ENCODE data around the gene DCTN3. TPM values are rescaled to one million over a fixed set of nuclear protein-coding genes. Genes with fewer than 3 reads are reported as not detected.

Gene DCTN3
- total RNA-seq = 98.2 and 136 TPM in 2 replicates

GRCh38 chr9:34620061-34620994 is at the start of gene DCTN3:
Gene DCTN3, minus strand, starts transcription at chr9:34620495. Its CDS starts 31 bp downstream, at chr9:34620464.

GRCh38 chr9:34662526-34663302 is 42.4 kb upstream of the DCTN3 start, which contains the start of gene CCL27:
Gene CCL27, minus strand, starts transcription at chr9:34662657. Its CDS starts 24 bp downstream, at chr9:34662633.

DNA sequence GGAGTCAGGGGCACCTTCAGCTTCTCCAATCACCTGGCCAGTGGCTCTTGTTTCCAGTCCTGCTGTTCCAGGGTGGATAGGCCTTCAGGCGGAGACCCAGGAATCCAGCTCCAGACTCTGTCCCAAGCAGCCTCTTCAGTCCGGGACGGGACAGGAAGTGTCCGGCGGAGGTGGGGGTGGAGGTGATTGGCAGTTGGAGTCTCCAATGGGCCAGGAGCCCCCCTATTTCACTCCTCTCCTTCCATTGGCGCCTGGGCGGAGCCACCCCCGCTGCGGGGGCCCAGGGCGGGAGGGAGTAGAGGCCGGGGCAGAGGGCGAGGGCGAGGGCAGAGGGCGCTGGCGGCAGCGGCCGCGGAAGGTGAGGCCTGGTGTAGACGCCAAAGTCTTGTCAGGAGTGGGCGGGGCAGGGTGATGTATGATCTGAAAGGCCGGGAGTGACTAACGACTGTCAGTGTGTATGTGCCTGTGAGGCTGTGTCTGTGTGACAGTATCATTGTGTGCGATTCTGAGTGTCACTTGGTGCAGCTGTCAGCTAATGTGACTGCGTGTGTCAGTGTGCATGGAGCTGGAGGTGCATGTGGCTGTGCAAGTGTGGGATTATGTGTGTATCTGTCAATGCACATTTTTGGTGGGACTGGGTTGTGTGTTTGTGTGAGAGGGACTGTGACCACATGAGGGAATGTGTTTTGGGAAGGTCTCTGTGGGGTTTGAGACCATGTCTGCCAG is 31.7 kb upstream of the DCTN3 start, which contains the start of gene IL11RA:
IL11RA (plus strand) TSS at position 310 of the 726 bp plus-strand sequence. CDS start 3,033 bp downstream, outside the sequence.

DNA sequence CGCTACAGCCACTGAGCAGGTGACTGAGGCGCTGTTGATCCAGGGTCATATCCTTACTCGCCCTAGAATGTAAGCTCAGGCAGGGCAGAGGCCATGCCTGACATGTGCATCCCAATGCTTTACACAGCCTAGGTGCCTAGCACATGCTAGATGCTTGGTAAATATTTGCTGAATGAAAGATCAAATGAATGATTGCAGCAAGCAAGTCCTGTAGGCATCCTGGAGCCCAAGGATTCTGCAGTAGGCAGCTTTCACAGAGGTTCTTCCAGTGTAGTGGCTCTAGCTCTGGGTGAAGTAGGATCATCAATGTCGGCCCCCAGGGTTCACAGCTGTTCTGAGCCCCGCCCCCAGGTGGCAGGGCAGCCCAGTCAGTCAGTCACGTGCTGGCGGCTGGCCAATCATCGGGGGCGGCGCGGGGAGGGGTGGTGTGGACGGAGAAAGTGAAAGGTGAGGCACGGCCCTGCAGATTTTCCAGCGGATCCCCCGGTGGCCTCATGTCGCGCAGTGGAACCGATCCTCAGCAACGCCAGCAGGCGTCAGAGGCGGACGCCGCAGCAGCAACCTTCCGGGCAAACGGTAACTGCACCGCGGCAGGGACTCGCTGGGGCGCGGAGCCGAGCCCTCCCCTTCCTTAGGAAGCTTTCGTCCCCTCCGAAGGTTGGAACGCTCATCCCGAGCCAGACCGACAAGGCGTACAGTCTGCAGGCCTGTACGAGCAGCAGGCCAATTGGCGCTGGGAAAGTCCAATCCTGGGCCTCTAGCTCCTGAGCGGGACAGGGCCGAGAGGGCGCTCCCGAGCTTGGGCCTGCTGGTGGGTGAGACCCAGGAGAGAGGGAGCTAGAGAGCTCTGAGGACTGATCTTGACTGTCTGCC is 26.2 kb upstream of the DCTN3 start, which contains the start of gene GALT:
GALT (plus strand) TSS at position 465 of the 873 bp plus-strand sequence; CDS start at position 495, 30 bp downstream.

GRCh38 chr9:34637356-34638137 is 17.3 kb upstream of the DCTN3 start, which contains the start of gene SIGMAR1:
Gene SIGMAR1, minus strand, starts transcription at chr9:34637787. Its CDS starts 90 bp downstream, at chr9:34637697.

DNA sequence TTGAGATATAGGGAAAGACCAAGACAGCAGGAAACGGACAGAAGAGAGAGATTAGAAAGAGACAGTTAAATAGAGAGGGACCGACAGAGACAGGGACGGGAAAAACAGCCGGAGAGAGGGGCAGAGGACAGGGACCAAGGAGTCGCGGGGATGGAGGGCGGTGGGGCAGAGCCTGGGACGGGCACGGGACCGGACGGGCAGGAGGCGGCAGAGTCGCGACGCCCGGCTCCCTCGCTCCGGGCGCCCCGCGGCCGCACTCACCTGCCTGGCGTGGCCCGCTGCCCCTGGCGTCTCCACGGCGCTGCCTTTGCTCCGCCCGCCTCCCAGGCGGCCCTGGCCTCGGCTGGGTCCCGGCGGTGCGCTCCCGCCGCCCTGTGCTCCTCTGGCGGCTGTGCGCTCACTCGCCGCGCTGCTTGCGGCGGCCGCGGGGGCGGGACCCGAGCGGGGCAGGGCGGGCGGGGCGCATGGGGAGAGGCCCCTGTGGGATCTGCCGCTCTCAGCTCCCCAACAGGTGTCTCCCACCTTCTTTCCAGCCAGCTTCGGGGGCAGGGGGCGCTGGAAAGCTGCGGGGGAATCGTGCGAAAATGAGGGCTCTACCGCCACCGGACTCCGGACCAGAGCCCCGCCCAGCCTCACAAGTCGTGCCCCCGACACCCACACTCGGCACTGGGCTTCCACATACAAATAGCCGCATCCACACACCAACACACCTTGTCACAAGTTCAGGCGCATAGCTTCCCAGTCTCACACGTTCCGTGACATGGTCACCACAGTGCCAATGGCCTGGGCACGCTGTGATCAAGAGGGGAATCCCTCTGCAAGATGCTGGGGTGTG is 8.6 kb upstream of the DCTN3 start, which contains the start of gene ARID3C:
ARID3C (minus strand) TSS at position 411 of the 835 bp plus-strand sequence. CDS start 1,052 bp downstream, outside the sequence.

DNA sequence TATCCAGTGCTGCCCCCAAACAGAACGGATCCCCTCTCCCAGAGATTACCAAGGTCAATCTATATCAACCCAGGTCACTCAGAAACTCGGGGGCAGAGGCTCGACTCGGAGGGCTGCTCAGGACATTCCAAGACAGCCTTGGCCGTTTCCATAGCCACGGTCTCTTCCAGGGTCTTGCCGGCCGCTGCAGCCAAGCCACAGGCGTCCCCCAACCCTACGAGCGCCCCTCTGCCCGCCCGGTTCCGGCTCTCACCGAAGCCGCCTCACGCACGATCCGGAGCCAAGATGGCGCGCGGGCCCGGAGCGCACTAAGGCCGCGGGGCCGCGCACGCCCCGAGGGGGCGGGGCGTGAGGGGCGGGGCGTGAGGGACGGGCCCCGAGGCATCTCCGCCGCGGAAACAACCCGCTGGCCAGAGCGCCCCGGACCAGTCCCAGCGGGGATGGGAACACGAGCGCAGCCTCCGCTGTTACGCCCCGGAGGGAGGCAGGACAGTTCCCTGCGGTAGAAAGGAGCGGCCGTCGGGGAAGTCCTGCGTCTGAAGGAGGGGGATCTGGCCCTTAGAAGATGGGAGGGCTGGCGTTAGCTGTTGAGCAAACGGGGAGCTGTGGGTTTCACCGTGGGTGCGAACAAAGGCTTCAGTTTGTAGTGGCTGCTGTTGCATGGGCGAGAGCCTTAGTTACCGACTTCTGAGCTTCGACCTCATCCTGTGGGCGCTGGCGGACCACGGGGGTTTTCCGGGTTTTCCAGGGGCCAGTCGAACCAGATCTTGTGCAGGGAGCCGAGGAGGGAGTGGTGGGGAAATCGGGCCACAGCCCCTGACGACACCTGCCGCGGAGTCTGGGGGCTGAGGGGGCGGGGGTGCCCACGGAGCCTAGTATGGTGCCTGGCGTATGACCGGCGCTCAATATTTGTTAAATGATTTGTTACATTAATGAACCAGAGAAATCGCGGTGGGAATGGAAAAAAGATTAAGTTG is 8.2 kb downstream of the DCTN3 start, which contains the start of gene RPP25L:
RPP25L (minus strand) TSS at position 287 of the 977 bp plus-strand sequence. CDS start 801 bp downstream, outside the sequence.

DNA sequence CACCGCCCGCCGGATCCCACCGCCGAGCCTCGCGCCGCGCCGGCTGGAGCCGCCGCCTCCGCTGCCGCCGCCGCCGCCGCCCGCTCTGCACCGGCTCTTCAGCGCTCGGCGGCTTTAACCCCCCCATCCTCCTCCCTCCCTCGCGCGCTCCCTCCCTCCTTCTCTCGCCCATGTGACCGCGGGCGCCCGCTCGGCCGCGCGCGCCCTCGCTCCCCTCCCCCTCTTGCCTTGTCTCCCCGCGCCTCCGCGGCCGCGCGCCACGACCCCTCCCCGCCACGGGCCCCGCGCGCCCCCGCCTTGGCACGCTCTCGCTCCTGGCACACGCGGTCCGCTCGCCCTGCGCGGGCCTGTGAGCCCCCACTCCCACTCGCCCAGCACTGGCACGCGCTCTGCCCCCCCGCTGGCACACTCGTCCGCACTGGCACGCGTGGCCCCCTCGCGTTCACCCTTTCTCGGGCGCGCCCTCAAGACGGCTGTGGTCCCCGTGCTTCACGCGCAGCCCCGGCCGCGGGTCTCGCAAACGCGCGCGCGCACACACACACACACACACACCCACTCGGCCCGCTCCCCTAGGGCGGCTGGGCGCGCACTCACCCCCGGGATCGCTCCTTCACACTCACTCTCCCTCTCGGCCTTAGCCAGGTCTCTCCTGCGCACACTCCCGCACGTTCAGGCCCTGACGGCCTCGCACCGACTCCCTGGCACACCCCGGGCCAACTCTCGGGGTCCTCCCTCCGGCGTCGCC is 30.5 kb downstream of the DCTN3 start, which contains the start of gene CNTFR:
CNTFR (minus strand) TSS at position 89 of the 745 bp plus-strand sequence. CDS start 20,743 bp downstream, outside the sequence.

Other genes starting within 250 kb of the DCTN3 start
- gene MYORG, start 243.6 kb downstream of the DCTN3 start, total RNA-seq = 0.66 and 1.2 TPM in 2 replicates
- gene FAM219A, start 161.9 kb downstream of the DCTN3 start, total RNA-seq = 6.6 and 8.5 TPM in 2 replicates
- 0.11 and 0.12 TPM in 2 replicates for gene DNAI1, start 161.7 kb downstream of the DCTN3 start, total RNA-seq
- gene ENHO, start 97.5 kb downstream of the DCTN3 start, total RNA-seq = not detected in 2 replicates
- not detected in 2 replicates for gene CNTFR, start 30.8 kb downstream of the DCTN3 start, total RNA-seq
- gene RPP25L, start 8.4 kb downstream of the DCTN3 start, total RNA-seq = 28.7 and 30.6 TPM in 2 replicates
- gene ARID3C, start 8.6 kb upstream of the DCTN3 start, total RNA-seq = 0.12 and 0.22 TPM in 2 replicates
- 87.6 and 95.2 TPM in 2 replicates for gene SIGMAR1, start 17.3 kb upstream of the DCTN3 start, total RNA-seq
- gene GALT, start 26.2 kb upstream of the DCTN3 start, total RNA-seq = 21.8 and 28.1 TPM in 2 replicates
- gene IL11RA, start 31.7 kb upstream of the DCTN3 start, total RNA-seq = 5.8 and 8.0 TPM in 2 replicates
- gene CCL27, start 42.2 kb upstream of the DCTN3 start, total RNA-seq = 0.11 TPM in 1 of 2 replicates, not detected in the other
- gene CCL19, start 70.8 kb upstream of the DCTN3 start, total RNA-seq = not detected in 2 replicates
- not detected in 2 replicates for gene CCL21, start 89.6 kb upstream of the DCTN3 start, total RNA-seq